ENCODE results near the gene CFAP299.

GRCh38 chr4:80393970-80394250 is 58.4 kb downstream of the CFAP299 start:
- TF ChIP-seq POLR2AphosphoS5 (IDR thresholded peaks at IDR 0.05; ENCODE audit: insufficient read depth, low read depth, low read length) (no peak), GATA2 (IDR thresholded peaks at IDR 0.05; ENCODE audit: insufficient read depth, insufficient read length, low read depth, low read length) (no peak), MAX (IDR thresholded peaks at IDR 0.05; ENCODE audit: insufficient read depth, insufficient read length) (no peak), CTCF (IDR thresholded peaks at IDR 0.05; ENCODE audit: extremely low read depth in 1 of 2, insufficient read depth in 1 of 2, low read depth in 1 of 2, low read length in 2 of 2) (no peak), POLR2A (IDR thresholded peaks at IDR 0.05; ENCODE audit: low read depth, low read length) (no peak), EZH2 (IDR thresholded peaks at IDR 0.05; ENCODE audit: borderline replicate concordance, low read depth, low read length, severe bottlenecking) (no peak), MYC (IDR thresholded peaks at IDR 0.05; ENCODE audit: low read depth, low read length) (no peak), FOS (IDR thresholded peaks at IDR 0.05; ENCODE audit: borderline replicate concordance, insufficient read depth, low read length) (no peak)

Data from endothelial cell of umbilical vein (primary cell).